ENCODE measurements around the gene COX14.

The COX14 gene

GRCh38 chr12:50102131-50102531, 9.9 kb upstream of the COX14 start:
- H3K4me1 ChIP-seq (ENCODE audit: control insufficient read depth, insufficient read depth, low read length): peaks cover 11% of the 10 kb centered on the region; the same call in 1 of the 2 replicates
- no peaks in the 10 kb centered on the region for H3K9me3 ChIP-seq (ENCODE audit: control insufficient read depth, insufficient read depth, low read length)
- H3K9ac ChIP-seq (ENCODE audit: low read depth, low read length): no peak overlapping the region
- no peak overlapping the region for H3K27ac ChIP-seq (ENCODE audit: low read depth, low read length)
- no peak overlapping the region for H3K4me3 ChIP-seq (ENCODE audit: low read depth, low read length)
- no peaks in the 10 kb centered on the region for H3K27me3 ChIP-seq (ENCODE audit: control insufficient read depth, insufficient read depth, low read length)
- peaks cover 38% of the 10 kb centered on the region for H3K36me3 ChIP-seq (ENCODE audit: control insufficient read depth, insufficient read depth, low read length)

DNA sequence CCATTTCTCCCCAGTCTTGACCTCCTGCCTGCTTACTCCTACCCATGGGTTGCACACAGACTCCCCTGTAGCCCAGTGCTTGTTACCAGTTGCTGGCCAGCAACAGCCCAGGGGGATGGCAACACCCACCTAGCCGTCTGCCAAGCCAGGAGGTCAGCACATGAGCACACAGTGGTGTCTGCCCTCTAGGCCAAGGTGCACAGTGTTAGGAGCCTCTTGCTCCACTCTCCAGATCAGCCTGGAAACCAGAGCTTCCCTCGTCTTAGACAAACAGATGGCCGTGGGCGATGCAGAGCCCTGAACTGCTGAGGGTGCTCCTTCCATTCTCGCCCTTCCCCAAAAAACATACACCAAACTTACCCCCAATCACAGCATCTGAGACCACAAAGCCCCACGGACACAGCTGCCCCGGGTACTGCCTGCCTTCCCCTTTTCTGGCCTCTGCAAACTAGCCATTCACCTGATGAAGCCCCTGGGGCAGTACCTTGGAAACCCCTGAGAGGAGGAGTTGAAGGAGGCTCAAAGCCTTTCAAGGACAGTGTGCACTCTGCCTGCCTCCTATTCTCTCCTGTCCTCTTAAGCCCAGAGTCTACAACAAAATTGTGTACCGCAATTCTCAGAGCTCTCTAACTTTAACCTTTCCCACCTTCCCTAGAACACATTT, 9.3 kb upstream of the COX14 start:
- Histone ChIP-seq H3K36me3 (ENCODE audit: control insufficient read depth, insufficient read depth, low read length) (peaks cover 36% of the 10 kb centered on the region), H3K27ac (ENCODE audit: low read depth, low read length) (no peak overlapping the region), H3K4me3 (ENCODE audit: low read depth, low read length) (no peak overlapping the region), H3K27me3 (ENCODE audit: control insufficient read depth, insufficient read depth, low read length) (no peaks in the 10 kb centered on the region), H3K9me3 (ENCODE audit: control insufficient read depth, insufficient read depth, low read length) (no peaks in the 10 kb centered on the region), H3K9ac (ENCODE audit: low read depth, low read length) (no peak overlapping the region), H3K4me1 (ENCODE audit: control insufficient read depth, insufficient read depth, low read length) (peaks cover 11% of the 10 kb centered on the region; the same call in 1 of the 2 replicates)

GRCh38 chr12:50103351-50103750, 8.7 kb upstream of the COX14 start:
- Histone ChIP-seq H3K27me3 (ENCODE audit: control insufficient read depth, insufficient read depth, low read length) (no peaks in the 10 kb centered on the region), H3K4me3 (ENCODE audit: low read depth, low read length) (no peak overlapping the region), H3K9me3 (ENCODE audit: control insufficient read depth, insufficient read depth, low read length) (no peaks in the 10 kb centered on the region), H3K27ac (ENCODE audit: low read depth, low read length) (no peak overlapping the region), H3K9ac (ENCODE audit: low read depth, low read length) (no peak overlapping the region), H3K36me3 (ENCODE audit: control insufficient read depth, insufficient read depth, low read length) (peaks cover 30% of the 10 kb centered on the region), H3K4me1 (ENCODE audit: control insufficient read depth, insufficient read depth, low read length) (peaks cover 11% of the 10 kb centered on the region; the same call in 1 of the 2 replicates)

DNA sequence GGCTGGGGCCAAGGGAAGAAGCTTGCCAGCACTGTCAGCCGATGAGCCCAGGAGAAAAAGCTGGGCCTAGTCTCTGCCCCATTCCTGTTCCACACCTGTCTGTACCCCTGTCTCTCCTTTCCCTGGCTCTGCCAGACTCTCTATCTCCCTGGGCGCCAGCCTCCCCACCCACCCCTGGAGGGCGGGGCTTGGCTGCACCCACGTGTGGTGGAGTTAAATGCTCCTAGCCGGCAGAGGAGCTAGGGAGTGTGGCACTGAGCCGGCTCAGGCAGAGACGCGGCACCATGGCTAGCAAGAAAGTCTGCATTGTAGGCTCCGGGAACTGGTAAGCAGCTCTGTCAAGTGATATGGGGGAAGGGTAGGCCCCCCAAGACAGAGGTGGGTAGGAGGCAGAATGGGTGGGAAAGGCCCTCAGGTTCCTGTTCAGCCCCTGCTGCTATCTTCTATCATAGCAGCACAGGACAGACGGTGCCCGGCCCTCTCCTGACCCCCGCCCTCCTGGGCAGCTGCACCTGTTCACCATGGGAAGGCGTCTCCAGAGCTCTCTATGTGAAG, 8.2 kb upstream of the COX14 start, which contains the start of gene GPD1:
Gene GPD1, plus strand, starts transcription at position 242 of the 555 bp plus-strand sequence. Its CDS starts 43 bp downstream, at position 285.
- Histone ChIP-seq H3K4me3 (ENCODE audit: low read depth, low read length) (no peak within 1 kb of the TSS), H3K27ac (ENCODE audit: low read depth, low read length) (no peak within 1 kb of the TSS), H3K4me1 (ENCODE audit: control insufficient read depth, insufficient read depth, low read length) (peaks cover 11% of the 10 kb centered on the region; the same call in 1 of the 2 replicates), H3K36me3 (ENCODE audit: control insufficient read depth, insufficient read depth, low read length) (peaks cover 25% of the 10 kb centered on the region), H3K9ac (ENCODE audit: low read depth, low read length) (no peak within 1 kb of the TSS), H3K27me3 (ENCODE audit: control insufficient read depth, insufficient read depth, low read length) (no peaks in the 10 kb centered on the region), H3K9me3 (ENCODE audit: control insufficient read depth, insufficient read depth, low read length) (no peaks in the 10 kb centered on the region)

GRCh38 chr12:50104417-50105366, 7.3 kb upstream of the COX14 start:
- no peak overlapping the region for H3K27ac ChIP-seq (ENCODE audit: low read depth, low read length)
- H3K36me3 ChIP-seq (ENCODE audit: control insufficient read depth, insufficient read depth, low read length): peaks cover 17% of the 10 kb centered on the region
- peaks cover 11% of the 10 kb centered on the region; the same call in 1 of the 2 replicates for H3K4me1 ChIP-seq (ENCODE audit: control insufficient read depth, insufficient read depth, low read length)
- H3K9ac ChIP-seq (ENCODE audit: low read depth, low read length): no peak overlapping the region
- no peaks in the 10 kb centered on the region for H3K9me3 ChIP-seq (ENCODE audit: control insufficient read depth, insufficient read depth, low read length)
- no peaks in the 10 kb centered on the region for H3K27me3 ChIP-seq (ENCODE audit: control insufficient read depth, insufficient read depth, low read length)
- no peak overlapping the region for H3K4me3 ChIP-seq (ENCODE audit: low read depth, low read length)

DNA sequence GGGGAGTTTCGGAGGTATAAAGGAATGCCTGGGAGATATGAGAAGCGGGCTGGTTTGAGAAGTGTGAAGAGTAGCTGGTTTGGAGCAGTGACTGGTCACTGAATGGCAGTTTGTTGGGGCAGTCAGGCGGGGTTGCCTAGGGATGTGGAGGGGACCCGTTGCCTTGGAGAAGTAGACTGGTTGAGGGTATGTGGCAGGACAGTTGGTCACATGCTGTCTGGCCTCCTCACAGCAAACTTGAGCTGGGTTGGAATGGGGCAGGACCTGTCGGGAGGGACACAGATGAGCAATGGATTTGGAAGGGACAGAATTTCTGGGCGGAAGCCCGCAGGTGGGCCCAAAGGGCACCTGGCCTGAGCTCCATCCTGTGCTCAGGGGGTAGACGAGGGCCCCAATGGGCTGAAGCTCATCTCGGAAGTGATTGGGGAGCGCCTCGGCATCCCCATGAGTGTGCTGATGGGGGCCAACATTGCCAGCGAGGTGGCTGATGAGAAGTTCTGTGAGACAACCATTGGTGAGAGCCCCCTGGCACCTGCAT, 6.1 kb upstream of the COX14 start:
- Histone ChIP-seq H3K9me3 (ENCODE audit: control insufficient read depth, insufficient read depth, low read length) (no peaks in the 10 kb centered on the region), H3K27ac (ENCODE audit: low read depth, low read length) (no peak overlapping the region), H3K9ac (ENCODE audit: low read depth, low read length) (no peak overlapping the region), H3K36me3 (ENCODE audit: control insufficient read depth, insufficient read depth, low read length) (peaks cover 9% of the 10 kb centered on the region; the same call in 1 of the 2 replicates), H3K4me3 (ENCODE audit: low read depth, low read length) (no peak overlapping the region), H3K27me3 (ENCODE audit: control insufficient read depth, insufficient read depth, low read length) (no peaks in the 10 kb centered on the region), H3K4me1 (ENCODE audit: control insufficient read depth, insufficient read depth, low read length) (peaks cover 19% of the 10 kb centered on the region)

GRCh38 chr12:50106907-50107306, 5.1 kb upstream of the COX14 start:
- no peak overlapping the region for H3K4me3 ChIP-seq (ENCODE audit: low read depth, low read length)
- no peak overlapping the region for H3K27ac ChIP-seq (ENCODE audit: low read depth, low read length)
- no peak overlapping the region for H3K9ac ChIP-seq (ENCODE audit: low read depth, low read length)
- peaks cover 17% of the 10 kb centered on the region for H3K4me1 ChIP-seq (ENCODE audit: control insufficient read depth, insufficient read depth, low read length)
- peaks cover 6% of the 10 kb centered on the region; the same call in 1 of the 2 replicates for H3K36me3 ChIP-seq (ENCODE audit: control insufficient read depth, insufficient read depth, low read length)
- H3K9me3 ChIP-seq (ENCODE audit: control insufficient read depth, insufficient read depth, low read length): no peaks in the 10 kb centered on the region
- no peaks in the 10 kb centered on the region for H3K27me3 ChIP-seq (ENCODE audit: control insufficient read depth, insufficient read depth, low read length)

DNA sequence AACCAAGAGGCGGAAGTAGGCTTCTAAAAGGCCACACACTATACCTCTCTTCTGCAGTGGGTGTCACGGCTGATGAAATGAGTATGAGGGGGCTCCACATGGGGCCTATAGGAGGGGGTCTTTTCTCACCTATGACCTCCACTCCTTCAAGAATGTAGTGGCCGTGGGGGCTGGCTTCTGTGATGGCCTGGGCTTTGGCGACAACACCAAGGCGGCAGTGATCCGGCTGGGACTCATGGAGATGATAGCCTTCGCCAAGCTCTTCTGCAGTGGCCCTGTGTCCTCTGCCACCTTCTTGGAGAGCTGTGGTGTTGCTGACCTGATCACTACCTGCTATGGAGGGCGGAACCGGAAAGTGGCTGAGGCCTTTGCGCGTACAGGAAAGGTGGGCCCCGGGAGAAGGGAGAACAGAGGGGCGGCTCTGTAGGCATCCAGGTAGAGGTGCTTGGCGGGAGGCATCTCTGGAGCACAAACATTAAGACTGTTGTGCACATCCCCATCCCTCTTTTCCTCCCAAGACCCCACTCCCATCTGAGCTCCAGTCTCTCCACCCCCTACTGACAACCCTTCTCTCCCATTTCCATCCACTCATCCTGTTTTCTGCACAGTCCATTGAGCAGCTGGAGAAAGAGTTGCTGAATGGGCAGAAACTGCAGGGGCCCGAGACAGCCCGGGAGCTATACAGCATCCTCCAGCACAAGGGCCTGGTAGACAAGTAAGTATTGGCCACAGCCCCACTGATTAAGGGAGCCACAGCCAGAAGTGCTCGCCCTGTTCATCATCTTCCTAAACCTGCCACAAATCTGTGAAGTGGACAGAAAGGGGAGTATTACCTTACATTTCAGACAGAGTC, 4.4 kb upstream of the COX14 start:
- Histone ChIP-seq H3K4me3 (ENCODE audit: low read depth, low read length) (no peak overlapping the region), H3K4me1 (ENCODE audit: control insufficient read depth, insufficient read depth, low read length) (peaks cover 17% of the 10 kb centered on the region), H3K9ac (ENCODE audit: low read depth, low read length) (no peak overlapping the region), H3K36me3 (ENCODE audit: control insufficient read depth, insufficient read depth, low read length) (no peaks in the 10 kb centered on the region), H3K9me3 (ENCODE audit: control insufficient read depth, insufficient read depth, low read length) (no peaks in the 10 kb centered on the region), H3K27me3 (ENCODE audit: control insufficient read depth, insufficient read depth, low read length) (no peaks in the 10 kb centered on the region), H3K27ac (ENCODE audit: low read depth, low read length) (no peak overlapping the region)

- Histone ChIP-seq H3K9me3 (ENCODE audit: control insufficient read depth, insufficient read depth, low read length) (no peaks in the 10 kb centered on the region), H3K4me1 (ENCODE audit: control insufficient read depth, insufficient read depth, low read length) (peaks cover 11% of the 10 kb centered on the region), H3K4me3 (ENCODE audit: low read depth, low read length) (no peak overlapping the region), H3K27me3 (ENCODE audit: control insufficient read depth, insufficient read depth, low read length) (no peaks in the 10 kb centered on the region), H3K9ac (ENCODE audit: low read depth, low read length) (no peak overlapping the region), H3K27ac (ENCODE audit: low read depth, low read length) (no peak overlapping the region), H3K36me3 (ENCODE audit: control insufficient read depth, insufficient read depth, low read length) (no peaks in the 10 kb centered on the region)
Measured at GRCh38 chr12:50109319-50109718, 2.7 kb upstream of the COX14 start.

DNA sequence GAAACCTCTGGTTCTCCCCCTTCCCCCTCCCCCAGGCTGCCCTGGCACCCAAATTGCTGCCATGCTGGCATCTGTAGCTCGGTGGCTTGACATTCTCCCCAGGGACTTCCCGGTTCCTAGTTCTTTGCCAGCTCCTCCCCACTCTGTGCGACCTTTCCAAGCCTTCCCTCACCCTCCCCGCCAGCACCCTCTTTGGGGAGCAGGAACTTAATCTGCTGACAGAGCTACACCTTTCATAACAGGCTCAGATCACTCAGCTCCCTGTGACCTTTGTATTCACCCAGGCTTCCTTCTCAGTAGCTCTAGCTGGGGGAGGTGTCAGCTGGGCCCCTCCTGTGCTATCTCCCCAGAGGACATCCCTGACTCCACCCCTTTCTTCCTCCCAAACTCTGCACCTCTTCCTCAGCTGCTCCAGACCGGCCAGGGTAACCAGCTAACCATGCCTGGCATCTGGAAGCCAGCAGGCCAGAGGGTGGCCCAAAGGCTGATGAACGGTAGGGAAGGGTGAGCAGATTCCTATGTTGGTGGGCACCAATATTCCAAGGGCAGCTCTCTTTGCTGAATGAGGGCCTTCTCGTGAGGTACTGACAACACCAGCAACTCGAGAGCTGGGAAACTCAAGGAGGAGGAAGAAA, 1.8 kb upstream of the COX14 start:
- Histone ChIP-seq H3K9ac (ENCODE audit: low read depth, low read length) (no peak overlapping the region), H3K4me3 (ENCODE audit: low read depth, low read length) (no peak overlapping the region), H3K4me1 (ENCODE audit: control insufficient read depth, insufficient read depth, low read length) (peaks cover 11% of the 10 kb centered on the region), H3K9me3 (ENCODE audit: control insufficient read depth, insufficient read depth, low read length) (no peaks in the 10 kb centered on the region), H3K36me3 (ENCODE audit: control insufficient read depth, insufficient read depth, low read length) (no peaks in the 10 kb centered on the region), H3K27ac (ENCODE audit: low read depth, low read length) (peak overlapping the region; percentile 73), H3K27me3 (ENCODE audit: control insufficient read depth, insufficient read depth, low read length) (no peaks in the 10 kb centered on the region)

Data from HUES48 (cell line).